A673 (cell line): ENCODE data around the gene TASP1.
"Not testable (repeated sequence)": the region's sequence is repeated elsewhere in the genome, so short reads cannot be mapped to it uniquely, and the experiment has no call there.

Source experiments
- CTCF ChIP-seq: fragments of 300-800, 200-600 bp; sonication (generic); conservative IDR thresholded peaks from 2 replicates; pipeline ENCODE4 v1.5.1; 2017; ENCODE audit warnings: low read depth, mild to moderate bottlenecking, antibody characterized with exemption, low read length, moderate library complexity, mixed read lengths
- EZH2 ChIP-seq: fragments of 200-600 bp; sonication (generic); IDR thresholded peaks from 2 replicates; pipeline ENCODE4 v1.6.1; 2017; ENCODE audit warnings: borderline replicate concordance, low read depth, mild to moderate bottlenecking, mixed read lengths, antibody characterized with exemption, low read length; ENCODE audit not compliant: poor library complexity, severe bottlenecking

- not testable (repeated sequence) for TF ChIP-seq CTCF, EZH2
Observed at GRCh38 chr20:13627525-13627924, 11.2 kb downstream of the TASP1 start.
